DMS 273 treated with DMSO at 0.1 percent for 48 hours (cell line): Measurements from ENCODE around the gene GPR137.
"Not testable (repeated sequence)": the region's sequence is repeated elsewhere in the genome, so short reads cannot be mapped to it uniquely, and the experiment has no call there.

Experiments used
- DNase-seq: peaks from one replicate; lab custom pipeline; 2025; lab: John Stamatoyannopoulos, UW

The GPR137 gene

GRCh38 chr11:64304316-64305072 lies 18.8 kb downstream of the GPR137 start:
- DNase-seq: peak; percentile 56

GRCh38 chr11:64305075-64305690 lies 19.5 kb downstream of the GPR137 start, which contains the start of gene ESRRA:
ESRRA (plus strand) TSS chr11:64305524; CDS start chr11:64307180, 1,656 bp downstream.
- DNase-seq: peak; percentile 95

DNA sequence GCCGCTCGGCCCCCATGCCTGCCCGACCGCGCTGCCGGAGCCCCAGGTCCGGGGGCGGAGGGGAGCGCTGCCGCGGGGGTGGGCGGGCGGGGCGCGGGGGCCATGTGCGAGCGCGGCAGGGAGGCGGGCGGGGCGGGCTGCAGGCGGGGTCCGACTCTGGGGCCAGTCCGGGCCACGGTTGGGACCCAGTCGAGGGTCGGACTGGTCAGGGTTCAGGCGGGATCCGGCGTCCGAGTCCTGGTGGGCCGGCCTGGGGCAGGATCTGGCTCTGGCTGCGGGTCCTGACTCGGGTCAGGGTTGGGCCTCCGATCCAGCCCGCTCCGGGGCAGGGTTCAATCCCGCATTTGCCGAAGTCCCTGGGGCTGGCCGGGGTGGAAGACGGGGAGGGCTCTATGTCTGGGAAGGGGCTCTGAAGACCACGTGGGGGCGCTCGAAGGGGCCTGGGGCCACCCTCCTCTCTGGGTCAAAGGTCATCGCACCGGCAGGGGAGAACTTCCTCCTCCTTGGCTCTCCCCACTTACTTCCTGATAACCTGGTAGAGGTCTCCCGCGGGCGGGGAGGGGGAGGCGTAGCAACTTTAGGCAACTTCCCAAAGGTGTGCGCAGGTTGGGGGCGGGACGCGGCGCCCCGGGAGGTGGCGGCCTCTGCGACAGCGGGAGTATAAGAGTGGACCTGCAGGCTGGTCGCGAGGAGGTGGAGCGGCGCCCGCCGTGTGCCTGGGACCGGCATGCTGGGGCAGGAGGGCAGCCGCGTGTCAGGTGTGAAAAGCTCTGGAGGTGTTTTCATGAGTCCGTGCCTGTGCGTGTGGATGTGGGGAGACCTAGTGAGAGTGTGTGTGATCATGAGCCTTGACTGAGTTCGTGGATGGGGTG lies 20.3 kb downstream of the GPR137 start:
- no peak for DNase-seq

DNA sequence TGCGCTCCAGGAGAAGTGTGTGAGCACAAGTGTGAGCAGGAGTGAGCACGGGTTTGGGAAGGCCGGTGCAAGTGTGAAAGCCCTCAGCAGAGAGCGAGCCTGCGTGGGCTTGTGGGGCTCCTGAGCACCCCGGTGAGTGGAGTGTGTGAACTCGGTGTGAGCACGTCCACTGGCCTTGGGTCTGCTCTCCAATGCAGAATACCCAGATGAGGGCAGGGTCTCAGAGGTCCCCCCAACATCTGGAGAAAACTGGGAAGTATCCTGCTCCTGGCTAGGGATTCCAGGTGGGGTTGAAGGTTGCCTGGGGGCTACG lies 20.9 kb downstream of the GPR137 start:
- DNase-seq: no peak

- DNase-seq: no peak
Observed at GRCh38 chr11:64306876-64307622, 21.4 kb downstream of the GPR137 start.

- not testable (repeated sequence) for DNase-seq
Observed at GRCh38 chr11:64307795-64308194, 22.1 kb downstream of the GPR137 start.

DNA sequence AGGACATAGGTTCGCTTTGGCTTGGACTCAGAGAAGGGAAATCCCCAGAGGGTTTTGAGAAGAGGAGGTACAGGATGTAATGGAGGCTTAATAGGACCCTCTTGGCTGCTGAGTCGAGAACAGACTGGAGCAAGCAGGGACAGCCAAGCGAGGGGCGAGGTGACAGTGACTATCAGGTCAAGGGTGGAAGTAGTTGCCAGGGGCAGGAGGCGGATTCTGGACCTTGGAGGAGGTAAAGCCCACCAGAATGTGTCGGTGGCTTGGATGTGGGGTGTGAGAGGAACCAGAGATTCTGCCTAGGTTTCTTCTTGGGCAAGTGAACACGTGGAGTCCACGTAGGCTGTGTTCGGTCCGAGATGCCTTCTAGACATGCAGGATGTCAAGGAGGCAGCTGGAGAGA lies 27.3 kb downstream of the GPR137 start:
- DNase-seq: no peak

- no peak for DNase-seq
Observed at GRCh38 chr11:64313491-64314145, 28.0 kb downstream of the GPR137 start.

- DNase-seq: no peak
Observed at GRCh38 chr11:64314146-64314804, 28.6 kb downstream of the GPR137 start.

GRCh38 chr11:64314805-64315561 lies 29.3 kb downstream of the GPR137 start:
- DNase-seq: no peak

DNA sequence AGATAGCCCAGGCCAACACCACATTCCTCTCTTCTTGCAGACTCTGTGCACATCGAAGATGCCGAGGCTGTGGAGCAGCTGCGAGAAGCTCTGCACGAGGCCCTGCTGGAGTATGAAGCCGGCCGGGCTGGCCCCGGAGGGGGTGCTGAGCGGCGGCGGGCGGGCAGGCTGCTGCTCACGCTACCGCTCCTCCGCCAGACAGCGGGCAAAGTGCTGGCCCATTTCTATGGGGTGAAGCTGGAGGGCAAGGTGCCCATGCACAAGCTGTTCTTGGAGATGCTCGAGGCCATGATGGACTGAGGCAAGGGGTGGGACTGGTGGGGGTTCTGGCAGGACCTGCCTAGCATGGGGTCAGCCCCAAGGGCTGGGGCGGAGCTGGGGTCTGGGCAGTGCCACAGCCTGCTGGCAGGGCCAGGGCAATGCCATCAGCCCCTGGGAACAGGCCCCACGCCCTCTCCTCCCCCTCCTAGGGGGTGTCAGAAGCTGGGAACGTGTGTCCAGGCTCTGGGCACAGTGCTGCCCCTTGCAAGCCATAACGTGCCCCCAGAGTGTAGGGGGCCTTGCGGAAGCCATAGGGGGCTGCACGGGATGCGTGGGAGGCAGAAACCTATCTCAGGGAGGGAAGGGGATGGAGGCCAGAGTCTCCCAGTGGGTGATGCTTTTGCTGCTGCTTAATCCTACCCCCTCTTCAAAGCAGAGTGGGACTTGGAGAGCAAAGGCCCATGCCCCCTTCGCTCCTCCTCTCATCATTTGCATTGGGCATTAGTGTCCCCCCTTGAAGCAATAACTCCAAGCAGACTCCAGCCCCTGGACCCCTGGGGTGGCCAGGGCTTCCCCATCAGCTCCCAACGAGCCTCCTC lies 30.2 kb downstream of the GPR137 start:
- not testable (repeated sequence) for DNase-seq

DNA sequence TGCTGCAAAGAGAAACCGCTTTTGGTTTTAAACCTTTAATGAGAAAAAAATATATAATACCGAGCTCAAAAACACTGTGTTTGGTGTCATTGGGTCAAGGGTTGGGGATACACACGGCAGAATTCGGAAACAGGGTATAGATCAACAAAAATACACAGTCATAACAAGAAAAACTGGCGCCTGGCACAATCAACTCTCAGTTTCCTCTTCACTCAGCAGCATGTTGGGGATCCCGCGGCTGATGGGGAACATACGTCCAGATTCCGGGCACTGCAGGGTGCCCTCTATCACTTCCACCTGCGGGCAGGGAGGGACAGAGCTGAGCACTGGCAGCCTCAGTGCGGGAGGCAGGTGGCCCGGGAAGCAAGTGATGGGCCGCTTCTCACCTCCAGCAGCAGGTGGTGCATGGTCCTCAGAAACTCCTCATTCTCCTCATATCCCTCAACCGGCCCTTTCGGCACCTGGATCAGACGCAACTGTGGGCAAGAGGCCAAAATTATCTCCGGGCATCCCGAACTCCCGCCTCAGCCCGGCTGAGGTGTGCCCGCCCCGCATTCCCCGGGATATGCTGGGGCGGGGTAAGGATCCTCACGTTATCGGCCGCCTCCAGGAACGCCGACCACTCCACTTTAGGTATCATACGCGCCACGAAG lies 31.1 kb downstream of the GPR137 start:
- DNase-seq: no peak

DNA sequence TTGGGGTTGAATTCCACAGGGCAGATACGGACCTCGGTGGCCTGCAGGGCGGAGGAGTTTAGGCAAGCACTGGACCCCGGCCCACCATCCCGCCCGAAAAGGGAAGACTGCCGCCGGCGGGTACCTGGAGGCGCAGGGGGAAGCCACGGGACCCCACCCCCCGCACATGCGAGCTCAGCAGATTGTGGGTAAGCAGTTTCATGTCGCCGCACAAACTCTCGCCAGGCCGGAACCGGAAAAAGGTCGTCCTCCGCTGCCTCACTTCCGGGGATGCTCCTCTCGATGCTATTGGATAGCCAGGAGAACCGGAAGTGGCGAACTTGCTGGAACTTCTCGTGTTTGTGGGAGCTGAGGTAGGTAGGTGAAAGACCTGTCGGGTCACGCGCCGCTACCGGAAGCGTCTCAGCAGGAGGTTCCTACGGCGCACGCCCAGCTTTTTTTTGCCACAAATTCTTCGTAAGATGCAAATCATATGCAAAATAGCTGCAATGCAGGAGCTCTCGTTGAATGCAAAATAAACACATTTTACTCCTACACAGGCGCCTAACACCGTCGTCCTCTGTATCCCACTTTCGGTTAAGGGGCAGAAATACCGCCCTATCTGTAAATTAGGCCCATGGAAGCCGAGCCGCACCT lies 31.8 kb downstream of the GPR137 start, which contains the start of gene TRMT112:
TSS of gene TRMT112 (minus strand) at position 235 of the 636 bp plus-strand sequence. CDS start at position 202, 33 bp downstream.
- DNase-seq: peak; percentile 79

- peak; percentile 74 for DNase-seq
Observed at GRCh38 chr11:64317961-64318765, 32.5 kb downstream of the GPR137 start, which contains the start of gene PRDX5. PRDX5 (plus strand) TSS chr11:64318121; CDS start chr11:64318216, 95 bp downstream.

DNA sequence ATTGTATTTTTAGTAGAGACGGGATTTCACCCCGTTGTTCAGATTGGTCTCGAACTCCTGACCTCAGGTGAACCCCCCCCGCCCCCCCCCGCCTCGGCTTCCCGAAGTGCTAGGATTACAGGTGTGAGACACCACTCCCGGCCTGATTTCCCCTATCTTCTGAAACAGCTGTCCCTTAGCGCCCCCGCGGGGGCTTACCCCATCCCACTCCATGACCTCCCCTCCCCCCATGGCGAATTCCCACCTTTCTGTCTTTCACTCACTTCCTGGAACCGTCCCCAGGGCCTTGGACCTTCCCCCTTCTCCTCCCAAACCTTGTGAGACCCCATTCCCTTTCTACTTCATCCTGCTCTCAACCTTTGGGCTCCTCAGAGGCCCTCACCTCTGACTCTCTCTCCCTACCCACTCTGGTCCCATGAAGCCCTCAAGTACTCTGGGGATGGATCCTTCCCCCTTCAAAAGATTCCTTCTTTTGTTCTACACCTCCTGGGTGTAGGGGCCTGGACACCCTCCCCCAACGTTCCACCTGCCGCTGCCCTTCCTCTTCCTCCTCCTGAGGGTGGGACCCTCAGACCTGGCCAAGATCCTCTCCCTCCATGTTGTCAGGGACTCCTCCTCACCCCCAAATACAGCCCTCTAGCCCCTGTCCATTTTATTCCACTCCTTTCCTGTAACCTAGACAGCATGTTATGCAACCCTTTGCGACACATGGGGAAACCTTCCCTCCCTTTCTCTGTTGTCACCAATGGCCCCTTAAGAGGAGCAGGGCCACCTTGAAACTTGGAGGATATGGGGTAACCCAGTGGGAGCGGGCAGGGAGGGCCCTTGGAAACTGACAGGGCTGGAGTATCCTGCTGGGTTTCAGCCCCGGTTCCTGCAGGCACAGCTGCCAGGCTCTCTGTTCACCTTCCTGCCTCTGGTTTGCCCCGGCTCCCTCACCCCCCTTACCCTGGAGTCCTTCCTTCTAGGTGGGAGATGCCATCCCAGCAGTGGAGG lies 33.4 kb downstream of the GPR137 start:
- DNase-seq: no peak

- no peak for DNase-seq
Observed at GRCh38 chr11:64320556-64320955, 34.9 kb downstream of the GPR137 start.
